HUES64 (cell line): ENCODE results near the gene CAMSAP1.

ENCODE experiments used
- H3K27ac ChIP-seq: 2 replicates; pipeline ENCODE4 v1.7.0; 2013; ENCODE audit warnings: low read depth, low read length, inconsistent platforms
- H3K27me3 ChIP-seq: 2 replicates; pipeline ENCODE4 v1.6.1; 2013; ENCODE audit warnings: mild to moderate bottlenecking, low read length; ENCODE audit not compliant: insufficient read depth
- H3K36me3 ChIP-seq: 2 replicates; pipeline ENCODE4 v1.6.1; 2013; ENCODE audit warnings: mild to moderate bottlenecking, low read length; ENCODE audit not compliant: insufficient read depth
- H3K4me1 ChIP-seq: 2 replicates; pipeline ENCODE4 v1.6.1; 2013; ENCODE audit warnings: mild to moderate bottlenecking, low read length, moderate library complexity; ENCODE audit not compliant: insufficient read depth
- H3K4me3 ChIP-seq: 2 replicates; pipeline ENCODE4 v1.5.1; 2013; ENCODE audit warnings: mild to moderate bottlenecking, low read length, moderate library complexity
- H3K9ac ChIP-seq: 2 replicates; pipeline ENCODE4 v1.6.1; 2013; ENCODE audit warnings: mild to moderate bottlenecking, low read depth, low read length
- H3K9me3 ChIP-seq: 2 replicates; pipeline ENCODE4 v1.6.1; 2013; ENCODE audit warnings: low read depth, low read length; ENCODE audit not compliant: insufficient read depth
- WGBS: fragments of 150-250, 120-280 bp; methylation state at CpG from one replicate; pipeline ENCODE4 v1.1.7; 2013; ENCODE audit warnings: missing lambda C conversion rate; 5-methylcytosine and 5-hydroxymethylcytosine counted together

Gene CAMSAP1

GRCh38 chr9:135933114-135933513, 25.8 kb upstream of the CAMSAP1 start:
- Histone ChIP-seq H3K4me1 (no peaks in the 10 kb centered on the region), H3K9me3 (peaks cover 9% of the 10 kb centered on the region; the same call in 1 of the 2 replicates), H3K27ac (no peak overlapping the region), H3K27me3 (no peaks in the 10 kb centered on the region), H3K4me3 (no peak overlapping the region), H3K9ac (no peak overlapping the region), H3K36me3 (peaks cover 60% of the 10 kb centered on the region)
- 94% methylated on average over 13 of the region's 13 CpGs for WGBS

DNA sequence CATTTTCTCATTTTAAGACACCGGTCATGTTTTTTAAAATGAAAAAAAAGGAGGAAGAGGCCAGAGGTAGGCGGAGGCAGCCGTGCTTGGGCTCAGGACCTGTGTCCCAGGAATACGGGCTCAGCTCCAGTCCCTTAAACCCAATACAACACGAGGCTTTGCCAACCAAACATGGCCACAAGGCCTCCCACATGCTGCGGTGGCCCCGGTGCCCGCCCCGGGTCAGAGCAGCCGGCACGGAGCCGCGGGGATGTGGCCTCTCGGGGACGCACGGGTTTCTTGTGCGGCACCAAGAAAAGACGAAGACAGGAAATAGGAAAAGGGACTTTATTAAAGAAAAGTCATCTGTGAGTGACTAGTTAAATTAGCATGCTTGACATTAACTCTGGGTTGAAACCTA, 25.3 kb upstream of the CAMSAP1 start:
- H3K27me3 ChIP-seq, result no peaks in the 10 kb centered on the region
- 97% methylated on average over 16 of the region's 18 CpGs for WGBS
- no peak overlapping the region for H3K4me3 ChIP-seq
- H3K9ac ChIP-seq, result no peak overlapping the region
- no peaks in the 10 kb centered on the region for H3K4me1 ChIP-seq
- peaks cover 9% of the 10 kb centered on the region; the same call in 1 of the 2 replicates for H3K9me3 ChIP-seq
- H3K36me3 ChIP-seq, result peaks cover 55% of the 10 kb centered on the region
- no peak overlapping the region for H3K27ac ChIP-seq

DNA sequence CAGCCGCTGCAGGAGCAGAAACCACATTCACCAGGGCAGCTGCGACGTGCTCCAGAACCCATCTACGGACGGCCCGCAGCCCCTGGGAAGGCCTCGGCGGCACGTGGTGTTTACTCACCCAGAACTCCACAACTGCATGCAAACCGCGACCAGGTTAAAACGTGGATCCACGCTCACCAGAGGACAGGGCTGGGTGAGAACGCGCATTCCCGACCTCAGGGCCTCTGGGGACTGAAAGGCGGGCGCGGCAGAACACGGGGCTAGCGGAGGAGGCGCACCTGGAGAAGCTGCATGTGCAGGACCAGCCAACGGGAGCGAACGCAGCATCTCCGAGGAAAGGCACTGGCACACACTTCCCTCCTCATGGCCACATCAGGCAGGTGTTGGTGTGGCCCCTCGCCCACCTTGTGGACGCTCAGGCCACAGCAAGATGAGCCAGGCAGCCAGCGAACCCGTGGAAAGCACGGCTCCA, 24.0 kb upstream of the CAMSAP1 start:
- Histone ChIP-seq H3K9ac (no peak overlapping the region), H3K27me3 (no peaks in the 10 kb centered on the region), H3K36me3 (peaks cover 44% of the 10 kb centered on the region), H3K27ac (no peak overlapping the region), H3K4me3 (no peak overlapping the region), H3K4me1 (no peaks in the 10 kb centered on the region), H3K9me3 (0 out of 2 replicates have a peak, but pooled peaks cover 3% of the 10 kb centered on the region)
- 89% methylated on average over 31 of the region's 31 CpGs for WGBS

DNA sequence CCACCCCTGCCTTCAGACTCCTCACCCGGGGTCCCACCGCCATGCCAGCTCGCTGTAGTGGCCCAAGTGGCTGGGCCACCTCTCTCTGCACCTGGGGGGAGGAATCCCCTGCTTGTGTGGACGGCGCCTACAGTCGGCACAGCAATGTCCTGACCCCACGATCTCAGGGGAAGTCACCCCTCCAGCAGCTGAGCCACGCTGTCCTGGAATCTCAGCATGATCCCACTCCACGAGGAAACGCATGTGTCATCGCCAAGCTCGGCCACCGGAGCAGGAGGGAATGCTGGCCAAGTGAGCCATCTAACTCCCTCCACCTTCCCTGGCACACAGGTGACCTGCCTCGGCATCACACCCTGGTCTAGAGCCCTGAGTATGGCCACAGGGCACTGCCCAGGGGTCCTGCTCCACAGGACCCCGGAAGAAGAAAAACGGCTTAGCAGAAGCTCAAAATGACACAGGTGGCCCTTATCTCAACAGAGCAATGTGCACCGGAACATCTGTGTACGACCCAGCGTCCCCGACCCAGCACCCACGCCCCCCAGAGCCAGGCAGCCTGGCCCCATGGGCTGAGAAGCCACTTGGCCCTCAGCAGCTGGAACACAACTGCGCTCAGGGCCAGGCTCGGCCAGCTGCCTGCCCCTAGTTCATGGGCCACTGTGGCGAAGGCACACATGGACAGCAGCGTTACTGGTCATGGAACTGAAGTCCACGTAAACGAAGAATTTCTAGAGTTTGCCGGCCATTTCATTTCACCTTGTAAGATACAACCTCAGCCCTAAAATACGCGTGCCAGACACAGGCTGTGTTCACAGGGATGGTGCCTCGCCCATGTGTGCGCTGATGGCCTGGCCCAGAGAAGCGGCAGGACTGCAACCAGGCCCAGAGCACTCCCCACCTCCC, 23.4 kb upstream of the CAMSAP1 start:
- H3K9ac ChIP-seq, result no peak overlapping the region
- H3K4me3 ChIP-seq, result no peak overlapping the region
- no peaks in the 10 kb centered on the region for H3K4me1 ChIP-seq
- WGBS, result 95% methylated on average over 33 of the region's 33 CpGs
- H3K27ac ChIP-seq, result no peak overlapping the region
- no peaks in the 10 kb centered on the region for H3K9me3 ChIP-seq
- H3K27me3 ChIP-seq, result no peaks in the 10 kb centered on the region
- H3K36me3 ChIP-seq, result peaks cover 37% of the 10 kb centered on the region

DNA sequence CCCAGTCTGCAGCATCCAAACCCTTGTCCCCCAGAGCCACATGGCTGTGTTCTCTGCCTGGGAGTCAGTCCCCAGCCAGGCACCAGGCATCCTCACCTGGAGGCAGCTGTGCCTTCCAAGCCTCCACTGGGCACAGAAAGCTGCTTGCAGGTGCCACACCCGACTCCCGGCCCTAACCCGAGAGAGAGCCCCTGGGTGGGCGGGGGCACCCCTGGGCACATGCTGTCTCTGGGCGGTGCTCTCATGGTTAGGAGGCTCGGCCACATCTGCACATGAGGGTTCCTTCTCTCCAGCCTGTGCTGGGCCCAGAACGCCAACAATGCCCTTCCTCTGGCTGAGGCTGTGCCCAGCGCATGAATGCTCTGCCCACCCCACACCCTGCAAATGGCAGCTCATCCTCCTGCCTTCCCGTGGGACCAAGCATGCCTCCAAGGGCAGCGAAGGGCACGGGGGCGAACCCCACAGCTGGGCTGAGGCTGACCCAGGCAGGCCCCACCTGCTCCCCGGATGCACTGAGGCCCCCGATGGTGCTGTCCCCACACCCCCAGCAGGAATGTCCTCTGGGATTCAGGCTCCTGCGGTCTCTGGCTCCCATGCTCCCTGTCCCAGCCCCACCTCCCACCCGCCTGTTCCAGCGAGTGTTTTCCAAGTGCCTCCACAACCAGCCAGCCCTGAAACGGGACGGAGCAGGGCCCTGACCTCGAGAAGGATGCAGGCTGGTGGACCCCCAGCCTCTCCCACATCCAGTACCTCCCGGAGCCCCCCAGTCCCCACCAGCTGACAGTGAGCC, 22.5 kb upstream of the CAMSAP1 start:
- no peaks in the 10 kb centered on the region for H3K27me3 ChIP-seq
- no peaks in the 10 kb centered on the region for H3K4me1 ChIP-seq
- H3K4me3 ChIP-seq, result no peak overlapping the region
- no peak overlapping the region for H3K9ac ChIP-seq
- no peak overlapping the region for H3K27ac ChIP-seq
- H3K36me3 ChIP-seq, result peaks cover 30% of the 10 kb centered on the region
- no peaks in the 10 kb centered on the region for H3K9me3 ChIP-seq
- 95% methylated on average over 21 of the region's 21 CpGs for WGBS

DNA sequence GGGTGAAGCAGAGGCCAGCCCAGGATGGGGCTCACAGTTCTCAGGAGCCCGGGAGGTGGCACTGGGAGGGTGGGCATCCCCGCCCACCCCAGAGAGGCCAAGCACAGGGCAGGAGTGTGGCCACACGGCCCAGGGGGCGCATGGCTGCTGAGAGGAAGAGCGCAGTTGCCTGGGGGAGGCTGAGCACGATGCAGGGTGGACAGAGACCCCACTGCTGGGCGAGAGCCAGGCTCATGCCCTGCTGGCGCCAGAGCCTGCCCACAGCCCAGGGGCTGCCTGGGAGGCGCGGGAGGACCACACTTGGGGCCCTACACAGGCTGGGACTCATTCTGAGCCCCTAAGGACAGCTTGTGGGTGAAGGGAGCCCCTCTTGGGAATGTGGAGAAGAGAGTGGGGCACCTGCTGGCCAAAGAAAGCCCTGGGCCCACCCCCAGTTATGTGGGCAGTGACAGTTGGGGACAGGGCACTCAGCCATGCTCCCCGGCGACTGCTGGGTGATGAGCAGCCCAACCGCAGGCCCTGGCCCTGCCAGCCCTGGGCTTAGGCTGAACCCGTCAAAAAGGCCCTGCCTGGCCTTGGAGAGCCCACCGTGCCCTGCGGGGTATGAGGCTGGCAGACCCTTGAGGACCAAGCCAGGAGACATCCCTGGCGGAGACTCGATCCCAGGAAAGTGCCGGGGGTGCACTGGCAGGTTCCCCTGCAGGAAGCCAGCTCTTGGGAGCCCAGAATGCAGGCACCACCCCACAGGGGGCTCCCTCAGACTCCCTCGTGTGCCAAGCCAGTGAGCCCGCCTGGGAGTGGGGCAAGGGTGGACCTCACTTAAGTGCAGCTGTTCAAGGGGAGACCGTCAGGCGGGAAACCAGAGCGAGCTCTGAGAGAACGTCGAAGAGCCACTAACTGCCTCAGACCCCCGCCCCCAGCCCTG, 21.6 kb upstream of the CAMSAP1 start:
- H3K9ac ChIP-seq, result no peak overlapping the region

GRCh38 chr9:135928074-135928730, 20.9 kb upstream of the CAMSAP1 start:
- Histone ChIP-seq H3K27me3 (no peaks in the 10 kb centered on the region), H3K9ac (no peak overlapping the region), H3K4me3 (no peak overlapping the region), H3K27ac (no peak overlapping the region), H3K9me3 (no peaks in the 10 kb centered on the region), H3K4me1 (no peaks in the 10 kb centered on the region), H3K36me3 (peaks cover 18% of the 10 kb centered on the region)
- WGBS, result 94% methylated on average over 23 of the region's 23 CpGs

More for the DNA sequence above, 21.6 kb upstream of the CAMSAP1 start:
- Histone ChIP-seq H3K27me3 (no peaks in the 10 kb centered on the region), H3K9me3 (no peaks in the 10 kb centered on the region), H3K36me3 (peaks cover 26% of the 10 kb centered on the region), H3K4me3 (no peak overlapping the region), H3K4me1 (no peaks in the 10 kb centered on the region), H3K27ac (no peak overlapping the region)
- WGBS, result 90% methylated on average over 27 of the region's 27 CpGs

- no peak overlapping the region for H3K4me3 ChIP-seq
- H3K9ac ChIP-seq, result no peak overlapping the region
- no peak overlapping the region for H3K27ac ChIP-seq
- H3K27me3 ChIP-seq, result no peaks in the 10 kb centered on the region
- 94% methylated on average over 25 of the region's 25 CpGs for WGBS
- no peaks in the 10 kb centered on the region for H3K4me1 ChIP-seq
- no peaks in the 10 kb centered on the region for H3K9me3 ChIP-seq
- peaks cover 10% of the 10 kb centered on the region for H3K36me3 ChIP-seq
These were observed 20.1 kb upstream of the CAMSAP1 start for GRCh38 chr9:135927195-135928013.

- H3K36me3 ChIP-seq, result peaks cover 7% of the 10 kb centered on the region
- 88% methylated on average over 27 of the region's 27 CpGs for WGBS
These were observed 19.3 kb upstream of the CAMSAP1 start for GRCh38 chr9:135926402-135927194.

More at GRCh38 chr9:135926402-135927194, 19.3 kb upstream of the CAMSAP1 start:
- Histone ChIP-seq H3K27me3 (no peaks in the 10 kb centered on the region), H3K4me1 (no peaks in the 10 kb centered on the region), H3K4me3 (no peak overlapping the region), H3K9me3 (no peaks in the 10 kb centered on the region), H3K27ac (no peak overlapping the region), H3K9ac (no peak overlapping the region)
